Measurements from ENCODE around the gene DENND4A. TPM values are rescaled to one million over a fixed set of nuclear protein-coding genes. Genes with fewer than 3 reads are reported as not detected.

DENND4A gene
- total and polyA plus RNA-seq, 9 donors = 10.2 to 63.9 (median 50.2) TPM

DNA sequence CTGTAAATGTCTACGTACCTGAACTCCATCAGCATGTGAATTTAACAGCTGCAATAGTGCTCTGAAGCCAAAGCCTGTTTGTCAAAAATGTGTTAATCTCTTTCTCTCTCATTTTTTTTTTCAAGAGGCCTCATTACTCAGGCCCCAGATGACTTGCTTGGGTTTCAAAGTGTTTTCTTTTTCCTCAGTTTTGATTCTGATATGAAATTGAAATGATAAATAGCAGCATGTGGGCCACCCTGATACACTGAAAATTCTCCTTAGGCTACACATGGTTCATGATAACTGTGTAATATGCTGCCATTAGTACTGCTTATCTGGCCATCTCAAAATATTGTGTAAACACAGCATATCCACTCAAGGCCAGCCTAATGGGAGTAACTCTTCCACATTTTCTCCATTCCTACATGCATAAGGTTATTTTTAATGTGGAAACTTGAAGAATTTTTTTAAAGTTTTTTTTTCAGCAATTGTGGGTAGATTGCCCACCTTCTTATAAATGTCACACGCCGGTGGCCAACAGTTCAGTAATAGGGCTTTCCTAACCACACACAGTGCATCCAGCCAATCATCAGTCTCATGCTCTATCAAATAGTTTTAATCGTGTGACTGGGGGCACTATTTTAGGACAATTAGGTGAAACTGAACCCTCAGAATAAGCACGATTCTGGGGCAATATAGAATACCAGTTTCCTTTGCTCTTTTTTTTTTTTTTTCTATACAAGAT lies 13.1 kb upstream of the DENND4A start:
- H3K4me1 ChIP-seq (ENCODE audit: insufficient read depth) = peaks cover 4% of the 10 kb centered on the region

DNA sequence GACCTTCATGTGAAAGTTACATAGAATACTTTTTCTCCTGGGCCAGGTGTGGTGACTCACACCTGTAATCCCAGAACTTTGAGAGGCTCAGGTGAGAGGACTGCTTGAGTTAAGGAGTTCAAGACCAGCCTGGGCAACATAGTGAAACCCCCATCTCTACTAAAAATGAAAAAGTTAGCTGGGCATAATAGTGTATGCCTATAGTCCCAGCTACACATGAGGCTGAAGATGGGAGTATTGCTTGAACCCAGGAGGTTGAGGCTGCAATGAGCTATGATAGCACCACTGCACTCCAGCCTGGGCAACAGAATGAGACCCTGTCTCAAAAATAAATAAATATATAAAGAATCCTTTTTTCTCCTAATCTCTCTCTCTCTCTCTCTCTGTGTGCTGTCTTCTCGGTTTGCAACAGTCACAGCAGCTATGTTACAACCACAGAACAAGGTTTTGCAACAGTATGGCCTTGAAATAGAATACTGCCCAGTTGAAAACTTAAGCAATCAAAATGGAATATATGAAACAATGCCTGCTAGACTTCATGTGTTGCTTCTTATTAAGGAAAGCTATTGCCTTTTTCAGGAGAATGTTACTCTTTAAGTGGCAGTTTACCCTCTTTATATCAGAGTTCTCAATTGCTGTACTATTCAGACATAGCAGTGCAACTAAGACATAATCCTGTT lies 12.3 kb upstream of the DENND4A start:
- H3K4me3 ChIP-seq = no peak overlapping the region

More for the DNA sequence above, 13.1 kb upstream of the DENND4A start:
- 19 to 51% (median 24%) methylated on average over 5 of the region's 5 CpGs for WGBS, 3 donors
- no peaks in the 10 kb centered on the region for H3K9me3 ChIP-seq
- no peaks in the 10 kb centered on the region for H3K27me3 ChIP-seq
- H3K36me3 ChIP-seq = no peaks in the 10 kb centered on the region
- DNase-seq = no peak
- H3K27ac ChIP-seq = peak overlapping the region in 1 of 2 donors; percentile 63
- TF ChIP-seq POLR2A (IDR thresholded peaks at IDR 0.05) (no peak), EP300 (IDR thresholded peaks at IDR 0.05) (no peak)
- TF ChIP-seq, protein P1, sequence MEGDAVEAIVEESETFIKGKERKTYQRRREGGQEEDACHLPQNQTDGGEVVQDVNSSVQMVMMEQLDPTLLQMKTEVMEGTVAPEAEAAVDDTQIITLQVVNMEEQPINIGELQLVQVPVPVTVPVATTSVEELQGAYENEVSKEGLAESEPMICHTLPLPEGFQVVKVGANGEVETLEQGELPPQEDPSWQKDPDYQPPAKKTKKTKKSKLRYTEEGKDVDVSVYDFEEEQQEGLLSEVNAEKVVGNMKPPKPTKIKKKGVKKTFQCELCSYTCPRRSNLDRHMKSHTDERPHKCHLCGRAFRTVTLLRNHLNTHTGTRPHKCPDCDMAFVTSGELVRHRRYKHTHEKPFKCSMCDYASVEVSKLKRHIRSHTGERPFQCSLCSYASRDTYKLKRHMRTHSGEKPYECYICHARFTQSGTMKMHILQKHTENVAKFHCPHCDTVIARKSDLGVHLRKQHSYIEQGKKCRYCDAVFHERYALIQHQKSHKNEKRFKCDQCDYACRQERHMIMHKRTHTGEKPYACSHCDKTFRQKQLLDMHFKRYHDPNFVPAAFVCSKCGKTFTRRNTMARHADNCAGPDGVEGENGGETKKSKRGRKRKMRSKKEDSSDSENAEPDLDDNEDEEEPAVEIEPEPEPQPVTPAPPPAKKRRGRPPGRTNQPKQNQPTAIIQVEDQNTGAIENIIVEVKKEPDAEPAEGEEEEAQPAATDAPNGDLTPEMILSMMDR (IDR thresholded peaks at IDR 0.05) = no peak
- intact Hi-C loops (cut with DNase I) = no loop called here
- no peak overlapping the region for H3K4me3 ChIP-seq

GRCh38 chr15:65801229-65801805 lies 9.2 kb upstream of the DENND4A start:
- no peaks in the 10 kb centered on the region for H3K36me3 ChIP-seq
- H3K4me3 ChIP-seq = no peak overlapping the region
- no peak for TF ChIP-seq POLR2A (IDR thresholded peaks at IDR 0.05)
- TF ChIP-seq, protein P1 (IDR thresholded peaks at IDR 0.05) = no peak
- no peak for TF ChIP-seq EP300 (IDR thresholded peaks at IDR 0.05)
- H3K9me3 ChIP-seq = no peaks in the 10 kb centered on the region
- H3K4me1 ChIP-seq (ENCODE audit: insufficient read depth) = peaks cover 4% of the 10 kb centered on the region
- no peaks in the 10 kb centered on the region for H3K27me3 ChIP-seq
- intact Hi-C loops (cut with DNase I) = no loop called here
- no peak overlapping the region for H3K27ac ChIP-seq
- no peak for DNase-seq
- 53 to 59% (median 55%) methylated on average over 2 of the region's 2 CpGs for WGBS, 3 donors

More for the DNA sequence above, 12.3 kb upstream of the DENND4A start:
- WGBS, 3 donors = 10 to 24% (median 12%) methylated on average over 1 of the region's 1 CpG
- TF ChIP-seq POLR2A (IDR thresholded peaks at IDR 0.05) (no peak), EP300 (IDR thresholded peaks at IDR 0.05) (no peak)
- TF ChIP-seq, protein P1 (IDR thresholded peaks at IDR 0.05) = no peak
- Histone ChIP-seq H3K36me3 (no peaks in the 10 kb centered on the region), H3K27ac (peak overlapping the region in 1 of 2 donors; percentile 63), H3K9me3 (no peaks in the 10 kb centered on the region), H3K4me1 (ENCODE audit: insufficient read depth) (peaks cover 4% of the 10 kb centered on the region), H3K27me3 (no peaks in the 10 kb centered on the region)
- DNase-seq = peak in 1 of 5 donors; percentile 36
- intact Hi-C loops (cut with DNase I) = no loop called here

GRCh38 chr15:65796610-65797078 lies 4.6 kb upstream of the DENND4A start:
- TF ChIP-seq POLR2A (IDR thresholded peaks at IDR 0.05) (no peak), EP300 (IDR thresholded peaks at IDR 0.05) (no peak)
- TF ChIP-seq, protein P1 (IDR thresholded peaks at IDR 0.05) = no peak

More at GRCh38 chr15:65796610-65797078, 4.6 kb upstream of the DENND4A start:
- no peaks in the 10 kb centered on the region for H3K4me1 ChIP-seq (ENCODE audit: insufficient read depth)
- intact Hi-C loops (cut with DNase I) = no loop called here
- no peaks in the 10 kb centered on the region for H3K9me3 ChIP-seq
- H3K4me3 ChIP-seq = no peak overlapping the region
- H3K27ac ChIP-seq = no peak overlapping the region
- no peak for DNase-seq
- no peaks in the 10 kb centered on the region for H3K36me3 ChIP-seq
- H3K27me3 ChIP-seq = no peaks in the 10 kb centered on the region
- WGBS, 3 donors = 76 to 86% (median 79%) methylated on average over 1 of the region's 1 CpG
